HEK293 (cell line): Measurements from ENCODE around the gene DCANP1.

ENCODE experiments used
- CTCF ChIA-PET: fragments of 350-600 bp; formaldehyde crosslinking; extraction: SDS; loops from one replicate; lab custom pipeline; 2021; ENCODE audit warnings: antibody characterized with exemption; lab: Yijun Ruan, JAX
- POLR2A ChIA-PET: fragments of 300-600 bp; formaldehyde crosslinking; extraction: SDS; loops from one replicate; lab custom pipeline; 2020; ENCODE audit warnings: antibody characterized with exemption, inconsistent platforms; lab: Yijun Ruan, JAX
- H3K27ac ChIP-seq: fragments of 200-500 bp; sonication (Bioruptor generic); 2 replicates; pipeline ENCODE4 v1.5.1; 2014; ENCODE audit warnings: low read depth, low read length, control low read depth, inconsistent platforms; ENCODE audit errors: extremely low read depth
- H3K36me3 ChIP-seq, 2 experiments: fragments of 200-500 bp in 1 of 2; sonication (Bioruptor generic) in 1 of 2; 1 replicate in 1 of 2; 2 replicates in 1 of 2; pipeline ENCODE4 v1.5.1; 2014 to 2017; ENCODE audit warnings: inconsistent platforms in 2 of 2, low read length in 2 of 2; ENCODE audit not compliant: control insufficient read depth in 2 of 2, insufficient read depth in 1 of 2
- H3K4me1 ChIP-seq: fragments of 200-500 bp; sonication (Bioruptor generic); 2 replicates; pipeline ENCODE4 v1.5.1; 2014; ENCODE audit warnings: mild to moderate bottlenecking, low read length, inconsistent platforms; ENCODE audit not compliant: control insufficient read depth, insufficient read depth
- H3K4me3 ChIP-seq: 2 replicates; pipeline ENCODE4 v1.5.1; 2011; ENCODE audit warnings: low read depth, mild to moderate bottlenecking, control low read depth, low read length, moderate library complexity
- H3K9me3 ChIP-seq: fragments of 200-500 bp; sonication (Bioruptor generic); 2 replicates; pipeline ENCODE4 v1.5.1; 2014; ENCODE audit warnings: low read depth, low read length, inconsistent platforms; ENCODE audit not compliant: control insufficient read depth, insufficient read depth
- ELK4 ChIP-seq: IDR thresholded peaks from 2 replicates; pipeline ENCODE4 v1.6.1; 2011; ENCODE audit warnings: mild to moderate bottlenecking, low read depth, low read length, borderline replicate concordance
- GLI4 ChIP-seq: fragments of 450-650 bp; formaldehyde crosslinking; IDR thresholded peaks from 2 replicates; pipeline ENCODE4 v1.5.1; 2016; ENCODE audit warnings: missing biosample characterization, missing genetic modification characterization
- KLF7 ChIP-seq: fragments of 450-650 bp; formaldehyde crosslinking; IDR thresholded peaks from 2 replicates; pipeline ENCODE4 v1.5.1; 2016; ENCODE audit warnings: missing biosample characterization, missing genetic modification characterization, borderline replicate concordance
- PATZ1 ChIP-seq: fragments of 450-650 bp; formaldehyde crosslinking; IDR thresholded peaks from 2 replicates; pipeline ENCODE4 v1.5.1; 2016; ENCODE audit warnings: missing biosample characterization, missing genetic modification characterization
- SCRT2 ChIP-seq: fragments of 450-650 bp; formaldehyde crosslinking; IDR thresholded peaks from 2 replicates; pipeline ENCODE4 v1.5.1; 2016; ENCODE audit warnings: missing biosample characterization, missing genetic modification characterization
- WT1 ChIP-seq: fragments of 450-650 bp; formaldehyde crosslinking; IDR thresholded peaks from 2 replicates; pipeline ENCODE4 v1.5.1; 2016; ENCODE audit warnings: missing biosample characterization, missing genetic modification characterization
- YY2 ChIP-seq: fragments of 450-650 bp; formaldehyde crosslinking; IDR thresholded peaks from 2 replicates; pipeline ENCODE4 v1.5.1; 2016; ENCODE audit warnings: missing biosample characterization, missing genetic modification characterization
- ZBTB21 ChIP-seq: fragments of 450-650 bp; formaldehyde crosslinking; IDR thresholded peaks from 2 replicates; pipeline ENCODE4 v1.5.1; 2017; ENCODE audit warnings: missing biosample characterization, missing genetic modification characterization
- ZNF155 ChIP-seq: fragments of 450-650 bp; formaldehyde crosslinking; IDR thresholded peaks from 2 replicates; pipeline ENCODE4 v1.5.1; 2016; ENCODE audit warnings: missing biosample characterization, missing genetic modification characterization
- ZNF157 ChIP-seq: fragments of 450-650 bp; formaldehyde crosslinking; IDR thresholded peaks from 2 replicates; pipeline ENCODE4 v1.5.1; 2016; ENCODE audit warnings: missing biosample characterization, missing genetic modification characterization
- ZNF174 ChIP-seq: fragments of 450-650 bp; formaldehyde crosslinking; IDR thresholded peaks from 2 replicates; pipeline ENCODE4 v1.5.0; 2017; ENCODE audit warnings: missing biosample characterization, mild to moderate bottlenecking, missing genetic modification characterization
- ZNF214 ChIP-seq: fragments of 450-650 bp; formaldehyde crosslinking; IDR thresholded peaks from 2 replicates; pipeline ENCODE4 v1.5.1; 2017; ENCODE audit warnings: missing biosample characterization, mild to moderate bottlenecking, missing genetic modification characterization, borderline replicate concordance
- ZNF292 ChIP-seq: fragments of 450-650 bp; formaldehyde crosslinking; IDR thresholded peaks from 2 replicates; pipeline ENCODE4 v1.5.1; 2016; ENCODE audit warnings: low read depth, missing biosample characterization, missing genetic modification characterization, borderline replicate concordance
- ZNF354C ChIP-seq: fragments of 450-650 bp; formaldehyde crosslinking; IDR thresholded peaks from 2 replicates; pipeline ENCODE4 v1.5.1; 2016; ENCODE audit warnings: missing biosample characterization, missing genetic modification characterization, low read depth, borderline replicate concordance
- ZNF501 ChIP-seq: fragments of 450-650 bp; formaldehyde crosslinking; IDR thresholded peaks from 2 replicates; pipeline ENCODE4 v1.5.1; 2016; ENCODE audit warnings: missing biosample characterization, missing genetic modification characterization
- ZNF510 ChIP-seq: fragments of 450-650 bp; formaldehyde crosslinking; IDR thresholded peaks from 2 replicates; pipeline ENCODE4 v1.5.1; 2018; ENCODE audit warnings: mild to moderate bottlenecking, missing genetic modification characterization, missing biosample characterization; ENCODE audit not compliant: insufficient replicate concordance
- ZNF704 ChIP-seq: fragments of 450-650 bp; formaldehyde crosslinking; IDR thresholded peaks from 2 replicates; pipeline ENCODE4 v1.5.1; 2016; ENCODE audit warnings: missing biosample characterization, missing genetic modification characterization
- ZNF76 ChIP-seq: fragments of 450-650 bp; formaldehyde crosslinking; IDR thresholded peaks from 2 replicates; pipeline ENCODE4; 2016; ENCODE audit warnings: low read depth, missing biosample characterization, missing genetic modification characterization, borderline replicate concordance
- ZNF768 ChIP-seq: fragments of 450-650 bp; formaldehyde crosslinking; IDR thresholded peaks from 2 replicates; pipeline ENCODE4 v1.5.1; 2018; ENCODE audit warnings: missing biosample characterization, mild to moderate bottlenecking, missing genetic modification characterization
- ZNF785 ChIP-seq: fragments of 450-650 bp; formaldehyde crosslinking; IDR thresholded peaks from 2 replicates; pipeline ENCODE4 v1.5.1; 2016; ENCODE audit warnings: missing biosample characterization, missing genetic modification characterization

DCANP1 gene

GRCh38 chr5:135450336-135450735 is 3.2 kb upstream of the DCANP1 start:
- no peaks in the 10 kb centered on the region for H3K4me1 ChIP-seq
- POLR2A ChIA-PET, result no interaction called here
- CTCF ChIA-PET, result interaction anchor here (0.6 to 1.2 kb wide), 4 partner anchors 11 to 597 kb away, joined by 3 to 7 read pairs (median 4); no protein-coding TSS in a partner anchor
- no peak overlapping the region for H3K27ac ChIP-seq
- H3K36me3 ChIP-seq, result no peaks in the 10 kb centered on the region
- H3K9me3 ChIP-seq, result no peaks in the 10 kb centered on the region
- H3K4me3 ChIP-seq, result no peak overlapping the region
- no peak for TF ChIP-seq SCRT2 (tag by site-specific recombination)
- TF ChIP-seq PATZ1 (tag by site-specific recombination), result no peak
- TF ChIP-seq ZBTB21, result no peak
- TF ChIP-seq ZNF510 (tag by site-specific recombination), result no peak

GRCh38 chr5:135449644-135450043 is 2.5 kb upstream of the DCANP1 start:
- Histone ChIP-seq H3K27ac (no peak overlapping the region), H3K9me3 (no peaks in the 10 kb centered on the region), H3K4me3 (no peak overlapping the region), H3K36me3 (no peaks in the 10 kb centered on the region)
- TF ChIP-seq ZNF501 (tag by site-specific recombination) (no peak), WT1 (tag by site-specific recombination) (no peak), ZNF785 (tag by site-specific recombination) (no peak), ZNF76 (tag by site-specific recombination) (no peak), ZNF174 (tag by site-specific recombination) (no peak), ZNF214 (tag by site-specific recombination) (no peak), ZNF704 (no peak), ZNF768 (tag by site-specific recombination) (no peak), ELK4 (no peak), ZNF157 (tag by site-specific recombination) (no peak), ZNF354C (tag by site-specific recombination) (no peak), ZNF155 (tag by site-specific recombination) (no peak), GLI4 (tag by site-specific recombination) (no peak), KLF7 (tag by site-specific recombination) (no peak), YY2 (tag by site-specific recombination) (no peak), ZNF292 (tag by site-specific recombination) (no peak)
- TF ChIP-seq, all 188 proteins: peak for 0
- H3K4me1 ChIP-seq, result no peaks in the 10 kb centered on the region
- ChIA-PET CTCF (interaction anchor here (4.5 kb wide), 1 partner anchor 8 kb away, joined by 39 read pairs; no protein-coding TSS in a partner anchor), POLR2A (no interaction called here)
